ENCODE results near the gene HYAL2.

HYAL2 gene

DNA sequence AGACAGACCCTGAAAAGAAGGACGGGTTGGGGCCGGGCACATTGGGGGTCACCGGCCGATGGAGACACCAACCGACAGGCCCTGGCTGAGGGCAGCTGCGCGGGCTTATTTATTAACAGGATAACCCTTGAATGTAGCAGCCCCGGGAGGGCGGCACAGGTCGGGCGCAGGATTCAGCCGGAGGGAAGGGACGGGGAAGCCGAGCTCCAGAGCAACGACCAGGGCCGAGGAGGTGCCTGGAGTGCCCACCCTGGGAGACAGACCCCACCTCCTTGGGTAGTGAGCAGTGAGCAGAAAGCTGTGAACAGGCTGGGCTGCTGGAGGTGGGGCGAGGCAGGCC is 45.8 kb downstream of the HYAL2 start:
- TF ChIP-seq POLR2AphosphoS5 (IDR thresholded peaks at IDR 0.05; ENCODE audit: low read depth, low read length) (no peak), FOXP2 (optimal IDR thresholded peaks at IDR 0.05; ENCODE audit: borderline replicate concordance, extremely low read depth, extremely low read length, insufficient read depth) (no peak), SIN3A (IDR thresholded peaks at IDR 0.05; ENCODE audit: borderline replicate concordance, insufficient read depth, low read length) (no peak), TAF1 (IDR thresholded peaks at IDR 0.05; ENCODE audit: borderline replicate concordance, insufficient read depth, low read length) (no peak)
- TF ChIP-seq, protein P1, sequence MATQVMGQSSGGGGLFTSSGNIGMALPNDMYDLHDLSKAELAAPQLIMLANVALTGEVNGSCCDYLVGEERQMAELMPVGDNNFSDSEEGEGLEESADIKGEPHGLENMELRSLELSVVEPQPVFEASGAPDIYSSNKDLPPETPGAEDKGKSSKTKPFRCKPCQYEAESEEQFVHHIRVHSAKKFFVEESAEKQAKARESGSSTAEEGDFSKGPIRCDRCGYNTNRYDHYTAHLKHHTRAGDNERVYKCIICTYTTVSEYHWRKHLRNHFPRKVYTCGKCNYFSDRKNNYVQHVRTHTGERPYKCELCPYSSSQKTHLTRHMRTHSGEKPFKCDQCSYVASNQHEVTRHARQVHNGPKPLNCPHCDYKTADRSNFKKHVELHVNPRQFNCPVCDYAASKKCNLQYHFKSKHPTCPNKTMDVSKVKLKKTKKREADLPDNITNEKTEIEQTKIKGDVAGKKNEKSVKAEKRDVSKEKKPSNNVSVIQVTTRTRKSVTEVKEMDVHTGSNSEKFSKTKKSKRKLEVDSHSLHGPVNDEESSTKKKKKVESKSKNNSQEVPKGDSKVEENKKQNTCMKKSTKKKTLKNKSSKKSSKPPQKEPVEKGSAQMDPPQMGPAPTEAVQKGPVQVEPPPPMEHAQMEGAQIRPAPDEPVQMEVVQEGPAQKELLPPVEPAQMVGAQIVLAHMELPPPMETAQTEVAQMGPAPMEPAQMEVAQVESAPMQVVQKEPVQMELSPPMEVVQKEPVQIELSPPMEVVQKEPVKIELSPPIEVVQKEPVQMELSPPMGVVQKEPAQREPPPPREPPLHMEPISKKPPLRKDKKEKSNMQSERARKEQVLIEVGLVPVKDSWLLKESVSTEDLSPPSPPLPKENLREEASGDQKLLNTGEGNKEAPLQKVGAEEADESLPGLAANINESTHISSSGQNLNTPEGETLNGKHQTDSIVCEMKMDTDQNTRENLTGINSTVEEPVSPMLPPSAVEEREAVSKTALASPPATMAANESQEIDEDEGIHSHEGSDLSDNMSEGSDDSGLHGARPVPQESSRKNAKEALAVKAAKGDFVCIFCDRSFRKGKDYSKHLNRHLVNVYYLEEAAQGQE (IDR thresholded peaks at IDR 0.05; ENCODE audit: insufficient read depth in 1 of 2, low read depth in 2 of 2, low read length in 2 of 2): no peak

DNA sequence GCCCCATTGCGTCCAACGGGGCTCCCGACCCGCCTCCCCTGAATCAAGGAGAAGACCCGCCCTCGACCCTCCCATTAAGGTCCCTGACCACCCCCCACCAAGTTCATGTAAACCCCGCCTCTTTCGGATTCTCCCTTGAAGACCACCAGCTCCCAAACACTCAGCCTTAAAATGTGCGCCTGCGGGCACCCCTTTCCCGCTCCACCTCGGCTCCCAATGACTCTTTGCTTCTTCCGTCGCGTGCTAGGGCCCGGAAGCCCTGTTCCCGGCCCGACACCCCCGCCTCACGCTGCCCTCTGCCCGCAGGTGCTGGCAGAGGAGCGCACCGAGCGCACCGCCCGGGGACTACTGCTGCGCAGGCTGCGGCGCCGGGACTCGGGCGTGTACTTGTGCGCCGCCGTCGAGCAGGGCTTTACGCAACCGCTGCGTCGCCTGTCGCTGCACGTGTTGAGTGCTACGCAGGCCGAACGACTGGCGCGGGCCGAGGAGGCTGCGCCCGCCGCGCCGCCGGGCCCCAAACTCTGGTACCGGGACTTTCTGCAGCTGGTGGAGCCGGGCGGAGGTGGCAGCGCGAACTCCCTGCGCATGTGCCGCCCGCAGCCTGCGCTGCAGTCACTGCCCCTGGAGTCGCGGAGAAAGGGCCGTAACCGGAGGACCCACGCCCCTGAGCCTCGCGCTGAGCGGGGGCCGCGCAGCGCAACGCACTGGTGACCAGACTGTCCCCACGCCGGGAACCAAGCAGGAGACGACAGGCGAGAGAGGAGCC is 46.4 kb downstream of the HYAL2 start:
- no peak for TF ChIP-seq FOXP2 (optimal IDR thresholded peaks at IDR 0.05; ENCODE audit: borderline replicate concordance, extremely low read depth, extremely low read length, insufficient read depth)
- no peak for TF ChIP-seq POLR2AphosphoS5 (IDR thresholded peaks at IDR 0.05; ENCODE audit: low read depth, low read length)

DNA sequence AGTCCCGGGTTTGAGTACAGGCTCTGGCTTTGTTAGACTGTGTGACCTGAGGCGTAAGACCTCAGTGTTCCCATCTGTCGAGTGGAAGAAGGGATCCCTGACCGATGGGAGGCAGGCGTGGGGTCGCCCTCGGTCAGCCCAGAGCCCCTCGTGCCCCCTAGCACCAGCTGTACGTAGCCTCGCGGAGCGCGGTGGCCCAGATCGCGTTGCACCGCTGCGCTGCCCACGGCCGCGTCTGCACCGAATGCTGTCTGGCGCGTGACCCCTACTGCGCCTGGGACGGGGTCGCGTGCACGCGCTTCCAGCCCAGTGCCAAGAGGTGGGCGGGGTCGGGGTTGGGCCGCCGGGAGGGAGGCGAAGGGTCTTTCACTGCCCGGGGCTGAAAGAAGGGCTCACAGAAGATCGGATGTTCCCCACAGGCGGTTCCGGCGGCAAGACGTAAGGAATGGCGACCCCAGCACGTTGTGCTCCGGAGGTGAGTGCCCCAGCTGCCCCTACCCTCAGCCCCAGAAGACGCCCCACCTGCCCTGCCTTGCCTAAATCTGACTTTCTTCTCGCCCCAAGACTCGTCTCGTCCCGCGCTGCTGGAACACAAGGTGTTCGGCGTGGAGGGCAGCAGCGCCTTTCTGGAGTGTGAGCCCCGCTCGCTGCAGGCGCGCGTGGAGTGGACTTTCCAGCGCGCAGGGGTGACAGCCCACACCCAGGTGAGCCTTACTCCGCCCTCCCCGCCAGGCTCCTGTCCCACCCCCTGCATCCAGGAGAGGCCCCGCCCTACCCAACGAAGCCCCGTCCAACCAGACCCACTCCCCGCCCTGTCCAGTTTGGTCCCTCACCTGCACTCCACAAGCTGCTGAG is 47.2 kb downstream of the HYAL2 start:
- TF ChIP-seq FOXP2 (optimal IDR thresholded peaks at IDR 0.05; ENCODE audit: borderline replicate concordance, extremely low read depth, extremely low read length, insufficient read depth) (no peak), SIN3A (IDR thresholded peaks at IDR 0.05; ENCODE audit: borderline replicate concordance, insufficient read depth, low read length) (no peak), TAF1 (IDR thresholded peaks at IDR 0.05; ENCODE audit: borderline replicate concordance, insufficient read depth, low read length) (no peak), POLR2AphosphoS5 (IDR thresholded peaks at IDR 0.05; ENCODE audit: low read depth, low read length) (no peak)
- TF ChIP-seq, protein P1 (IDR thresholded peaks at IDR 0.05; ENCODE audit: insufficient read depth in 1 of 2, low read depth in 2 of 2, low read length in 2 of 2): no peak

DNA sequence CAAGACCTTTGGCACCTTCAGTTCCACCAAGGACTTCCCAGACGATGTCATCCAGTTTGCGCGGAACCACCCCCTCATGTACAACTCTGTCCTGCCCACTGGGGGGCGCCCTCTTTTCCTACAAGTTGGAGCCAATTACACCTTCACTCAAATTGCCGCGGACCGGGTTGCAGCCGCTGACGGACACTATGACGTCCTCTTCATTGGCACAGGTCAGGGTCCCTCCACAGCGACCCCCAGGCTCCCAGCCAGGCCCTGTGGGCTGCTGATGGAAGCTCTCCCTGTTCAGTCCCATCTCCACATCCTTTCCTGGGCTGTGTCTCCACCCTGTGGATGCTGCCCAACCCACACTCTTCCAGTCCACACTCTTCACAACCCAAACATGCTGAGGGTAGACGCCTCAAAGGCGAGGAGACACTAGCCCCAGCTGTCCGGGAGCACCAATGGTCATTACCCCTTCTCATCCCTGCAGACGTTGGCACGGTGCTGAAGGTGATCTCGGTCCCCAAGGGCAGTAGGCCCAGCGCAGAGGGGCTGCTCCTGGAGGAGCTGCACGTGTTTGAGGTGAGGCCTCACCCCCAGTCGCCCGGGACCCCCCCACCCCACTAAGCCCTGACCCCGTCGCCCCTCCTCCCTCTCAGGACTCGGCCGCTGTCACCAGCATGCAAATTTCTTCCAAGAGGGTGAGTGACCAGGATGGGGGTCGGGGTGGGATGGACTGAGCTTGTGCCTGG is 48.0 kb downstream of the HYAL2 start:
- no peak for TF ChIP-seq POLR2AphosphoS5 (IDR thresholded peaks at IDR 0.05; ENCODE audit: low read depth, low read length)
- TF ChIP-seq SIN3A (IDR thresholded peaks at IDR 0.05; ENCODE audit: borderline replicate concordance, insufficient read depth, low read length): no peak
- no peak for TF ChIP-seq TAF1 (IDR thresholded peaks at IDR 0.05; ENCODE audit: borderline replicate concordance, insufficient read depth, low read length)
- TF ChIP-seq, protein P1 (IDR thresholded peaks at IDR 0.05; ENCODE audit: insufficient read depth in 1 of 2, low read depth in 2 of 2, low read length in 2 of 2): no peak
- TF ChIP-seq FOXP2 (optimal IDR thresholded peaks at IDR 0.05; ENCODE audit: borderline replicate concordance, extremely low read depth, extremely low read length, insufficient read depth): no peak

DNA sequence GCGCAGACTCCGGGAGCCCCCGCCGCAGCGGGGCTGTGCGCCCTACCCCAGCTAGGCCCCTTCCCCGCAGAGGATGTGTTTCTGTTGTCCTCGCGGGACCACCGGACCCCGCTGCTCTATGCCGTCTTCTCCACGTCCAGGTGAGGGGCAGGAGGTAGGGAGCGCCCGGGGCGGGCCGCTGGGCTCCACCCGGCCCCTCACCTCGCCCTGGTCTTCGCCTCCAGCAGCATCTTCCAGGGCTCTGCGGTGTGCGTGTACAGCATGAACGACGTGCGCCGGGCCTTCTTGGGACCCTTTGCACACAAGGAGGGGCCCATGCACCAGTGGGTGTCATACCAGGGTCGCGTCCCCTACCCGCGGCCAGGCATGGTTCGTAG is 48.9 kb downstream of the HYAL2 start:
- TF ChIP-seq TAF1 (IDR thresholded peaks at IDR 0.05; ENCODE audit: borderline replicate concordance, insufficient read depth, low read length): no peak
- no peak for TF ChIP-seq FOXP2 (optimal IDR thresholded peaks at IDR 0.05; ENCODE audit: borderline replicate concordance, extremely low read depth, extremely low read length, insufficient read depth)
- TF ChIP-seq POLR2AphosphoS5 (IDR thresholded peaks at IDR 0.05; ENCODE audit: low read depth, low read length): no peak
- TF ChIP-seq, protein P1 (IDR thresholded peaks at IDR 0.05; ENCODE audit: insufficient read depth in 1 of 2, low read depth in 2 of 2, low read length in 2 of 2): no peak
- no peak for TF ChIP-seq SIN3A (IDR thresholded peaks at IDR 0.05; ENCODE audit: borderline replicate concordance, insufficient read depth, low read length)
